Measurements from ENCODE around the gene RUNX2.

- TF ChIP-seq, protein P1, sequence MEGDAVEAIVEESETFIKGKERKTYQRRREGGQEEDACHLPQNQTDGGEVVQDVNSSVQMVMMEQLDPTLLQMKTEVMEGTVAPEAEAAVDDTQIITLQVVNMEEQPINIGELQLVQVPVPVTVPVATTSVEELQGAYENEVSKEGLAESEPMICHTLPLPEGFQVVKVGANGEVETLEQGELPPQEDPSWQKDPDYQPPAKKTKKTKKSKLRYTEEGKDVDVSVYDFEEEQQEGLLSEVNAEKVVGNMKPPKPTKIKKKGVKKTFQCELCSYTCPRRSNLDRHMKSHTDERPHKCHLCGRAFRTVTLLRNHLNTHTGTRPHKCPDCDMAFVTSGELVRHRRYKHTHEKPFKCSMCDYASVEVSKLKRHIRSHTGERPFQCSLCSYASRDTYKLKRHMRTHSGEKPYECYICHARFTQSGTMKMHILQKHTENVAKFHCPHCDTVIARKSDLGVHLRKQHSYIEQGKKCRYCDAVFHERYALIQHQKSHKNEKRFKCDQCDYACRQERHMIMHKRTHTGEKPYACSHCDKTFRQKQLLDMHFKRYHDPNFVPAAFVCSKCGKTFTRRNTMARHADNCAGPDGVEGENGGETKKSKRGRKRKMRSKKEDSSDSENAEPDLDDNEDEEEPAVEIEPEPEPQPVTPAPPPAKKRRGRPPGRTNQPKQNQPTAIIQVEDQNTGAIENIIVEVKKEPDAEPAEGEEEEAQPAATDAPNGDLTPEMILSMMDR (conservative IDR thresholded peaks at IDR 0.05; ENCODE audit: low read length) = no peak
- TF ChIP-seq EZH2phosphoT487 (IDR thresholded peaks at IDR 0.05; ENCODE audit: borderline replicate concordance, low read depth, low read length) = no peak
Measured at GRCh38 chr6:45293306-45293705, 34.8 kb upstream of the RUNX2 start.

All from OCI-LY7 (cell line).